M059J (cell line): ENCODE data around the gene CLDND2. TPM values are rescaled to one million over a fixed set of nuclear protein-coding genes. Genes with fewer than 3 reads are reported as not detected.

Source experiments
- DNase-seq: peaks from one replicate; pipeline ENCODE4 v3.0.0-alpha.2; 2012; ENCODE audit warnings: low read depth
- total RNA-seq: library from RNA; depleted of rRNA; stranded (reverse); fragments of >200 nt; shearing (Covaris generic); gene quantifications from 2 replicates; pipeline ENCODE4 v1.2.3, GENCODE V29; 2014

Gene CLDND2
- total RNA-seq, 1 experiment from 2014 or later: not detected

GRCh38 chr19:51354742-51355148 lies 14.1 kb downstream of the CLDND2 start:
- no peak for DNase-seq

- DNase-seq: no peak
Measured at GRCh38 chr19:51354103-51354741, 14.6 kb downstream of the CLDND2 start.

GRCh38 chr19:51352783-51353360 lies 15.9 kb downstream of the CLDND2 start:
- no peak for DNase-seq

- DNase-seq: no peak
Measured at GRCh38 chr19:51351266-51351990, 17.4 kb downstream of the CLDND2 start.

GRCh38 chr19:51347209-51347928 lies 21.4 kb downstream of the CLDND2 start:
- DNase-seq: no peak

GRCh38 chr19:51346742-51347141 lies 22.1 kb downstream of the CLDND2 start:
- DNase-seq: no peak

- no peak for DNase-seq
Measured at GRCh38 chr19:51345076-51345620, 23.7 kb downstream of the CLDND2 start.

GRCh38 chr19:51342631-51343569 lies 25.9 kb downstream of the CLDND2 start:
- DNase-seq: peak; percentile 11

- DNase-seq: peak; percentile 16
Measured at GRCh38 chr19:51341976-51342580, 26.7 kb downstream of the CLDND2 start, which contains the start of gene VSIG10L. VSIG10L (minus strand) TSS chr19:51342139; CDS start chr19:51342124, 15 bp downstream.

- DNase-seq: no peak
Measured at GRCh38 chr19:51341066-51341465, 27.7 kb downstream of the CLDND2 start.

GRCh38 chr19:51339687-51340656 lies 28.8 kb downstream of the CLDND2 start:
- peak; percentile 67 for DNase-seq

- no peak for DNase-seq
Measured at GRCh38 chr19:51339313-51339686, 29.5 kb downstream of the CLDND2 start.

- DNase-seq: peak; percentile 69
Measured at GRCh38 chr19:51338563-51339312, 30.1 kb downstream of the CLDND2 start.

GRCh38 chr19:51337861-51338562 lies 30.8 kb downstream of the CLDND2 start:
- DNase-seq: no peak

- no peak for DNase-seq
Measured at GRCh38 chr19:51337141-51337860, 31.5 kb downstream of the CLDND2 start.

GRCh38 chr19:51333836-51334460 lies 34.9 kb downstream of the CLDND2 start:
- peak; percentile 23 for DNase-seq

- no peak for DNase-seq
Measured at GRCh38 chr19:51331716-51332115, 37.1 kb downstream of the CLDND2 start.
